ENCODE measurements around the gene OGFOD1.

The OGFOD1 gene

GRCh38 chr16:56426585-56426984 lies 24.8 kb upstream of the OGFOD1 start:
- no peak for TF ChIP-seq CTCF (IDR thresholded peaks at IDR 0.05; ENCODE audit: borderline replicate concordance, insufficient read depth, low read depth, low read length)

GRCh38 chr16:56428091-56428490 lies 23.3 kb upstream of the OGFOD1 start:
- no peak overlapping the region for H3K4me3 ChIP-seq (ENCODE audit: low read depth, low read length)
- no peak for TF ChIP-seq CTCF (IDR thresholded peaks at IDR 0.05; ENCODE audit: borderline replicate concordance, insufficient read depth, low read depth, low read length)

More at GRCh38 chr16:56426585-56426984, 24.8 kb upstream of the OGFOD1 start:
- H3K4me3 ChIP-seq (ENCODE audit: low read depth, low read length) = no peak overlapping the region

- no peak overlapping the region for H3K4me3 ChIP-seq (ENCODE audit: low read depth, low read length)
- no peak for TF ChIP-seq CTCF (IDR thresholded peaks at IDR 0.05; ENCODE audit: borderline replicate concordance, insufficient read depth, low read depth, low read length)
Observed at GRCh38 chr16:56436258-56436657, 15.1 kb upstream of the OGFOD1 start.

GRCh38 chr16:56438038-56438437 lies 13.3 kb upstream of the OGFOD1 start:
- TF ChIP-seq CTCF (IDR thresholded peaks at IDR 0.05; ENCODE audit: borderline replicate concordance, insufficient read depth, low read depth, low read length) = no peak
- H3K4me3 ChIP-seq (ENCODE audit: low read depth, low read length) = no peak overlapping the region

- TF ChIP-seq CTCF (IDR thresholded peaks at IDR 0.05; ENCODE audit: borderline replicate concordance, insufficient read depth, low read depth, low read length) = no peak
- no peak overlapping the region for H3K4me3 ChIP-seq (ENCODE audit: low read depth, low read length)
Observed at GRCh38 chr16:56447286-56447685, 4.1 kb upstream of the OGFOD1 start.

GRCh38 chr16:56448005-56448404 lies 3.3 kb upstream of the OGFOD1 start:
- no peak for TF ChIP-seq CTCF (IDR thresholded peaks at IDR 0.05; ENCODE audit: borderline replicate concordance, insufficient read depth, low read depth, low read length)
- H3K4me3 ChIP-seq (ENCODE audit: low read depth, low read length) = no peak overlapping the region

GRCh38 chr16:56450275-56450985 lies 924 bp upstream of the OGFOD1 start:
- no peak for TF ChIP-seq CTCF (IDR thresholded peaks at IDR 0.05; ENCODE audit: borderline replicate concordance, insufficient read depth, low read depth, low read length)
- H3K4me3 ChIP-seq (ENCODE audit: low read depth, low read length) = peak overlapping the region; percentile 62

Measured in GM12875 (cell line).